EL (cell line): ENCODE data around the gene POLRMT.
"Not testable (repeated sequence)": the region's sequence is repeated elsewhere in the genome, so short reads cannot be mapped to it uniquely, and the experiment has no call there.

Source experiments
- DNase-seq: peaks from one replicate; pipeline ENCODE4 v3.0.0-alpha.2; 2016

The POLRMT gene

GRCh38 chr19:646779-647565 is 13.6 kb upstream of the POLRMT start:
- no peak for DNase-seq

- DNase-seq = no peak
Measured at GRCh38 chr19:645912-646778, 12.8 kb upstream of the POLRMT start.

DNA sequence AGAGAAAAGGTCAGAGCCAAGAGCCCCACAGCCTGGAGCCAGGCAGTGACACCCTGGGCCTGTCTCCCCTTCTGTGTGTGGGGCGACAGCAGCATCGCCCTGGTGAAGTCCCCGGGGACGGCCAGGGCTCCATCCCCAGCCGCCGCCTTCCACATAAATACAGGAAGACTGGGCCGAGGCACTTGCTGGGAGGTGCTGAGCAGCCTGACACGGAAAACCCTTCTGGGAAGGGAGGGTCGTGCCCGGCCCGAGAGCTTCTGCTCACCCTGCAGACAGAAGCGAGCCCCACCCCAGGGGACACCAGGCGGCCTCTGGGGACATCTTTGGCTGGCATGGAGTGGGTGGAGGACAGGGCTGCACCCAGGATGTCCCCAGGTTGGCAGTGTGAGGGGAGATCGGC is 11.5 kb upstream of the POLRMT start:
- DNase-seq = no peak

- DNase-seq = no peak
Measured at GRCh38 chr19:644363-644762, 11.0 kb upstream of the POLRMT start.

DNA sequence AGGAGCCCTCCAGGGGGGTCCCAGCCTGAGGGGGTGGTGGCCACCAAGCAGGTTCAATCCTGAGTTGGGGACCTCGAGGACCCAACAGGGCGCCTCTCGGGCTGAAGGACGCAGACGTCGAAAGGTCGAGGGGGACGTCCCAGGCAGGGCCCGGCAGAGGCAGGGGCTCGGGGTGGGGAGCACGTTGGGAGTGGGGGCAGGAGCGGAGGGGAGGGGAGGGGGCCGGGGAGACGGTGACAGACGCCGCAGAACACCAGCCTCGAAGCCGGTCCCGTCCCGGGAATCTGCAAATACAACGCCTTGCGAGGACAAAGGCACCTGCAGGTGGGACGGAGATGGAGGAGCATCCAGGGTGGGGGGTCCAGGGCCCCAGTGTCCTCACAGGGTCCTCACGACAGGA is 10.4 kb upstream of the POLRMT start:
- no peak for DNase-seq

DNA sequence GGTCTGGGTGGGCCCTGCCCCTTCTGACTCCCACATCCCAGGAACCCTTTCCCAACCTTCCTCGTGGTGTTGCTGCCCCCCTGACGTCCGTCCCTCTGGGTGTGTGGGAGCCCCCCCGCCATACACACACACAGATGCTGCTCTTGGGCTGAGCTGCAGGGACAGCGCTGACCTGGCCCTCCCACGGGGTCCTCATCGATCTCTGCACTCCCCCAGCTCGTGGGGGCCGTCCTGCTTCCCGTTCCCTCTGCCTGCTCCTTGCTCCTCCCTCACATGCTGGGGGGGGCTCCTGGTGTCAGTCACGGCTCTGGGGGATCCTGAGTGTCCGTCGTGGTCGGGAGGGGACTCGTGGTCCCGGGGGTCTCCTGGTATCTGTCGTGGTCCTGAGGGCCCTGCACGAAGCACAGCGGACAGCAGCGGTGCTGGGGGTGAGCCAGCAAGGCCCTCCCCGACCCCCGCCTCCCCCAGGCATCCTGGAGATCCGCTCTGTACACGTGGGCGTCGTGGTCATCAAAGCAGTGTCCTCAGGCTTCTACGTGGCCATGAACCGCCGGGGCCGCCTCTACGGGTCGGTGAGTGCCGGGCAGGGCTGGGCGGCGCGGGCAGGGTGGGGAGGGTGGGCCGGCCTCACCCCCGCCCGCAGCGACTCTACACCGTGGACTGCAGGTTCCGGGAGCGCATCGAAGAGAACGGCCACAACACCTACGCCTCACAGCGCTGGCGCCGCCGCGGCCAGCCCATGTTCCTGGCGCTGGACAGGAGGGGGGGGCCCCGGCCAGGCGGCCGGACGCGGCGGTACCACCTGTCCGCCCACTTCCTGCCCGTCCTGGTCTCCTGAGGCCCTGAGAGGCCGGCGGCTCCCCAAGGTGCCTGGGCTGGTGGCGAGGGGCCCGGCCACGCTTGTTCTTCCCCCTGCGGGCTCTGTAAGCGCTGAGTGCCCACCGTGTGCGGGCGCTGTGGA is 9.7 kb upstream of the POLRMT start:
- no peak for DNase-seq

- no peak for DNase-seq
Measured at GRCh38 chr19:641702-642101, 8.4 kb upstream of the POLRMT start.

DNA sequence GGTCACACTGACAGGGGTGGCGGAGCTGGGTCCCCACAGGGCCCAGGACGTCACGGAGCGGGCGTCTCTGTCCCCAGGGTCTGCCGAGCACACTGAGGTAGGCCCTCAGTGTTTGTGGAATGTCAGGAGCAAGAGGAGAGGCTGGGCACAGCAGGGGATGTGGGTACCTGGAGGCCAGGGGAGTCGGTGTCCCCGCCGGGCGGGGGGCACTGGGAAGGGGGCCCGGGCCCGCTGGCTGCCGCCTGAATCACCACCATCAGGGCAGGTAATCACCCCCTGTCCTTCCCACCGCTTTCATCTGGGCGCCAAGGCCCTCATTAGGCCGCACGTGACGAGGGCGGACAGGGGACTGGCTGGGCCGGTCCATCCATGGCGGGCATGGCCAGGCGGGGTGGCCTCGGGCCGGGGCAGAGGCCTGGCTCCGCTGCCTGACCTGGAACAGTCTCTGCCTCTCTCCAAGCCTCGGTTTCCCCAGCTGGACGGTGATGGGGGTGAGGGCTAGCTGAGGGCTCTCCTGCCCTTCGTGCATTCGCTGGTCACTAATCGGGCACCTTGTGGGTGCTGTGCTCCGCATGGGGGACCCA is 7.4 kb upstream of the POLRMT start:
- DNase-seq = no peak

DNA sequence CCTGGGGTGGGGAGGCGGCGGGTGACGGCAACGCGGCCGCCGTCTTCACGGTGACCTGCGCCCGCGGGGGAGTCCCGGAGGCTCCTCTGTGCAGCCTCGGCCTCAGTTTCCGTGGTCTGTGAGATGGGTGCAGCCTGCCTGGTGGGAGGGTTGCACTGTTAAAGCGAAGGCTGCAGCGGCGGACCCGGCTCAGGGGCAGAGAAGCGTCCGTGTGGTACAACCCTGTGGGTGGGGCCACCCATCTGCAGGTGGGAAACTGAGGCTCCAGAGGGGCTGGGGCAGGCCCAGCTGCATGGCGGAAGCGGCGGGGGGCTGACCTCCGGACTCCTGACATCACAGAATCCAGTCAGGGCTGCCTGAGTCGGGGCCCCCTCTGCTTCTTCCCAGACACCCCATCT is 6.8 kb upstream of the POLRMT start:
- no peak for DNase-seq

DNA sequence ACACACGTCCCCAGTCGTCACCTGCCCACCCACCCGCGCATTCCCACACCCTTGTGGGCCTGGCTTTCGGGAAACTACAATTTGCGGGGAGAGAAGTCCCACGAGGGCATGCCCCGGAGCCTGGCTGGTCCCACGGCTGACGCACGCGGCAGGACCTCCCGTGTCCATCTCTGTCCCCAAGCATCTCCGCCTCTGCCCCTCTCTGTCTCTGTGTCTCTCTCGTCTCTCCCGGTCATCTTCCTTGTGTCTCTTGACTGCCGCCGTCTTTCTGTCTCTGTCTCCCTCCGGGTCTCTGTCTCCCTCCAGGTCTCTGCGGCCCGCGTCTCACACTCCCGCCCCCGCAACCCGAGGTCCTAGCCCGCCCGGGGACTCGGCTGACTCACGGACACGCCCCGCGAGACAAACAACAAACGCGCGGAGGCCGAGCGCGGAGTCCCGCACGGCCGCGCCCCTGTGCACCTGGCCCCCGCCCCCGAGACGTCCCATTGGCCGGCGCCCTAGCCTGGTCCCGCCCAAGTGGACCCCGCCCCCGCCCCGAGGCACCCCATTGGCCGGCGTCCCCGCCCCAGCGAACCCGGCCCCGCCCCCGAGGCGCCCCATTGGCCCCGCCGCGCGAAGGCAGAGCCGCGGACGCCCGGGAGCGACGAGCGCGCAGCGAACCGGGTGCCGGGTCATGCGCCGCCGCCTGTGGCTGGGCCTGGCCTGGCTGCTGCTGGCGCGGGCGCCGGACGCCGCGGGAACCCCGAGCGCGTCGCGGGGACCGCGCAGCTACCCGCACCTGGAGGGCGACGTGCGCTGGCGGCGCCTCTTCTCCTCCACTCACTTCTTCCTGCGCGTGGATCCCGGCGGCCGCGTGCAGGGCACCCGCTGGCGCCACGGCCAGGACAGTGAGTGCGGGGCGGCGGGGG is 6.2 kb upstream of the POLRMT start, which contains the start of gene FGF22:
Gene FGF22, plus strand, starts transcription at position 627 of the 908 bp plus-strand sequence. Its CDS starts 47 bp downstream, at position 674.
- peak; percentile 89 for DNase-seq

GRCh38 chr19:638906-639252 is 5.5 kb upstream of the POLRMT start:
- DNase-seq = no peak

DNA sequence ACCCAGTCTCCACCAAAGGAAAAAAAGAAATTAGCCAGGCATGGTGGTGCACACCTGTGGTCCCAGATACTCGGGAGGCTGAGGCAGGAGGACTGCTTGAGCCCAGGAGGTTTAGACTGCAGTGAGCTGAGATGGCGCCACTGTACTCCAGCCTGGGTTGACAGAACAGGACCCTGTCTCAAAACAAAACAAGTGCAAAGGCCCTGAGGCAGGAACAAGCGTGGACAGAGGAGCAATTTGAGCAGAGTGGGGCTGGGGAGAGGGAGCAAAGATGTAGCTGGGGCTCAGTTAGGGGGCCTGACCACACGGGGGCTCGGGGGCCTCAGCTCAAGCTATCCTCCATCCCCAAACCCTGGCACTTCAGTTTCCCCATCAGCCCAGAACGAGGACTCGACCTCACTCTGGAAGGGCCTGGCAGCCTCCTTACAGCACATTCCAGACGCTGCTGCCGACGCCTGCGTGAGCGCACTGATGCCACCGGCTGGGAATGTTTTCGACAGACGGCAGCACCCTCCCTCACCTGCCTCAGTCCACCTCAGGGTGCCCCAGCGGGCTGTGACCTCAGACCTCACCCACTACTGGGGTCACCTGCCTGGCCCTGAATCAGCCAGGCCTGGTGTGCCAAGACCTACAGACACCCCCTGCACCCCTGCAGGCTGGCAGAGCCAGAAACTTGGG is 1.8 kb upstream of the POLRMT start:
- no peak for DNase-seq

- DNase-seq = no peak
Measured at GRCh38 chr19:633786-634639, 676 bp upstream of the POLRMT start.

- peak; percentile 70 for DNase-seq
Measured at GRCh38 chr19:632579-633067, 714 bp downstream of the POLRMT start.

- DNase-seq = no peak
Measured at GRCh38 chr19:629961-630714, 3.2 kb downstream of the POLRMT start.

DNA sequence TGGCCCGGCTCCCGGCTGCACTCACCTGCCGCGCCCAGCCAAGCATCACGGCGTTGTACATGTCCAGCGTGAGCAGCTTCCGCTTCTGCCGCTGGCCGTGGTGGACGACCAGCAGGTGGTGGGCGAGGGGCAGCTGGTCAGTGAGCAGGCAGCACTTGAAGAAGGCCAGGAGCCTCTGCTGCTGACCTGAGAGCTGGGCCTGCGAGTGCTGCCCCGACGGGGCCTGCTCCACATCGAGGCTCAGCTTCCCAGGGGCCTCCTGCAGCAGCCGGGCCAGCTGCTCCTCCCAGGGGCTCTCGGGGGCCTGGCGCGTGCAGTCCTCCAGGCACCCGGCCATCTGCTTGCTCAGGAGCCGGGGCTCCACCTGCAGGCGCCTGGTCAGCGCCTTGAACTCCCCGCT is 3.8 kb downstream of the POLRMT start:
- DNase-seq = not testable (repeated sequence)

DNA sequence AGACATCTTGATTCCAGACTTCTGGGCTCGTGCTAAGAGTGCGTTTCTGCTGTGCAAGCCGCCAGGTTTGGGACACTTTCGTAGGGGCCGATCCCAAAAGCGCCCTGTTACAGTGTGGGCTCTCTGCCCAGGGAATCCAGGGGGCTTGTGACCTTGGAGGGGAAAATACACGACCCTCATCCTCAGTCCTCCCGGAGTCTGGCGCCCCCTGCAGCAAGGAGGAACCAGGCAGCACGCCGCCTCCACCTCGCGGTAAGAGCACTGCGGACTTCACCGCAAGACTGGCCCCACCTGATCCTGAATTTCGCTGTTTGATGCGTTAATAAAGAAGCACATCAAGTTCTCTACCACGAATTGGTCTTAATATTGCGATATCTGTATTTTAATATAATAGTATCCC is 5.2 kb downstream of the POLRMT start:
- DNase-seq = no peak

DNA sequence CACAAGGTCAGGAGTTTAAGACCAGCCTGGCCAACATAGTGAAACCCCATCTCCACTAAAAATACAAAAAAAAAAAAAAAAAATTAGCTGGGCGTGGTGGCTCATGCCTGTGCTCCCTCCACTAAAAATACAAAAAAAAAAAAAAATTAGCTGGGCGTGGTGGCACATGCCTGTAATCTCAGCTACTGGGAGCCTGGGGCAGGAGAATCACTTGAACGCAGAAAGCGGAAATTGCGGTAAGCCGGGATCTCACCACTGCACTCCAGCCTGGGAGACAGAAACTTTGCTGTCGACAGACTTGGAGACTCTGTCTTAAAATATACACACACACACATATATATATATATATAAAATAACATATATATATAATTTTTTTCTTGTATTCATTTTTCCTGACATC is 6.8 kb downstream of the POLRMT start:
- not testable (repeated sequence) for DNase-seq

- no peak for DNase-seq
Measured at GRCh38 chr19:625257-625656, 8.1 kb downstream of the POLRMT start.
